GM18873 (cell line): ENCODE data around the gene CCDC186.
"Not testable (repeated sequence)": the region's sequence is repeated elsewhere in the genome, so short reads cannot be mapped to it uniquely, and the experiment has no call there.

Source experiments
- ATAC-seq: cut with Tn5 transposase; IDR thresholded peaks from one replicate; pipeline ENCODE4 v1.9.1; 2021; ENCODE audit warnings: mild to moderate bottlenecking, moderate library complexity, moderate number of reproducible peaks; ENCODE audit not compliant: unreplicated experiment, low FRiP score

CCDC186 gene

GRCh38 chr10:114174695-114175188 is 739 bp upstream of the CCDC186 start:
- ATAC-seq, result peak; percentile 15

- no peak for ATAC-seq
Observed at GRCh38 chr10:114173603-114173920, 441 bp downstream of the CCDC186 start.

GRCh38 chr10:114172776-114173602 is 1.0 kb downstream of the CCDC186 start:
- no peak for ATAC-seq

DNA sequence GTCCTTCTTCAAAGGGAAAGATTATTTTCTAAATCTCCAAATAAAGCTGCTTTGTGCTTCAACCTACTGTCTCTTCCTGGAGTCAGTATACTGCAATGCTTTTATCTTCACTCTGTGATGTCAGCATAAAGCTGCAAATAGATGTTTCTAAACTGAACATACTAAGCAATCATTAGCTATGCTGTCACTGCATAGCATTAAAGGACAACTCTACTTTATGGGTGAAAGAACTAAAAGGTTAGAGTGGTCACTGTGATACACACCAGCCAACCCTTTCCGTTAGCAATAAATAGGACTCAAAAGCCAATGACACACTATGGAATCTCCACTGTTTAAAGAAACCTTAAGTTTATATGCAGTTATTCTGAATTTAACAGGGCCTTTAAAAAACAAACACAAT is 1.8 kb downstream of the CCDC186 start:
- ATAC-seq, result no peak

DNA sequence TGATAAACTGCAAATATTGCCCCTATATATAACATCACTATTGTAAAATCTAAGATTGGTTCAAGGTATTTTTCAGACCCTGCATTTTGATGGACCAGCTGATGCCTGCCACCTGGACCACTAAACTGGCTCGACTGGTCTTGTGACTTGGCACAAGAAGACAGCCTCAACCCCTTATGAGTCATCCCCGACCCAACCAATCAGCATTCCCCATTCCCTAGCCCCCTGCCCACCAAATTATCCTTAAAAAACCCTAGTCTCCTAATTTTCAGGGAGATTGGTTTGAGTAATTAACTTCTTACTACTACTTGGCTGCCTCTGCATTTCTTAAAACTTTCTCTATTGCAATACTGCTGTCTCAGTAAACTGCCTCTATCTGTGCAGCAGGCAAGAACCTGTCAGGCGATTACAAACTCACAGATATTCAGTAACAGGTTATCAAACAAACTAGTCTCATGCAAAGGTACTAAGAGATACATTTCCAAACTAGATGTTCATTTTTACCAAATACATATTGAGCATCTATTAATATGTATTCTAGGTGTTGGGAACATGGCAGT is 5.5 kb downstream of the CCDC186 start:
- no peak for ATAC-seq

DNA sequence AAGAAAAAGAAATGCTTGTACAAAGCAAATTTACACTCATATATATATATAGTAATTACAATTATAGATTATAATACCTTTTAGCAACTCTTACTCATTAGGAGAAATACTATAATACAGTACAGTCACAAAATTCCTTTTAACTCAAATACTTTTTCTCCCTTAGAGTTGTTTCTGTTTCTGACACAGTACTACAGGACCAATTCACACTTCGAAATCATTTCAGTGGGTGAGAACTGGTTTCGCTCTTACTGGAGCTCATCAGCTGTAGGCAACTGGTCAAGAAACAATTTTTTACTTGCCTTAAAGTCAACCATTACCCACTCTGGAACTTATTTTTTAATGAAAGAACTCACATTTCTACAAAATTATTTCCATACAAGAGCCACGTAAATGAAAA is 6.0 kb downstream of the CCDC186 start:
- ATAC-seq, result no peak

GRCh38 chr10:114166494-114166893 is 7.5 kb downstream of the CCDC186 start:
- no peak for ATAC-seq

DNA sequence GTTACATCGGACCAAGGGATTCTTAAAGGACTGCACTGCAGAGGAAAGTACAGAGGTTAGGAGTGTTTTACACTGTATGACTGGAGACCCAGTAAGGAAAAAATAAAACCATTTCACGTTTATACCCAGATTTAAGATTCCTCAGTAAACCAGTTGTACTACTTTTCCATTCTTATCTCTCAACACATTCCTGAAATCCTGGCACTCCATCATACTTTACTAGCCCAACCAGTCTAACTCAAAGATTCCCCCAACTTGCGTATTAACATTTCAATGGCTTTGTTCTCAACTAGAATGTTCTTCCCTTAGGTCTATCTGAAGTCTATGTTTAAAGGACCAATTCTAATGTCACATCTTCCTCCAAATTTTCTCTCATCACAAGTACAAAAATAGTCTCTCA is 8.0 kb downstream of the CCDC186 start:
- ATAC-seq, result no peak

- ATAC-seq, result no peak
Observed at GRCh38 chr10:114163062-114163461, 10.9 kb downstream of the CCDC186 start.

- ATAC-seq, result no peak
Observed at GRCh38 chr10:114157912-114158311, 16.1 kb downstream of the CCDC186 start.

DNA sequence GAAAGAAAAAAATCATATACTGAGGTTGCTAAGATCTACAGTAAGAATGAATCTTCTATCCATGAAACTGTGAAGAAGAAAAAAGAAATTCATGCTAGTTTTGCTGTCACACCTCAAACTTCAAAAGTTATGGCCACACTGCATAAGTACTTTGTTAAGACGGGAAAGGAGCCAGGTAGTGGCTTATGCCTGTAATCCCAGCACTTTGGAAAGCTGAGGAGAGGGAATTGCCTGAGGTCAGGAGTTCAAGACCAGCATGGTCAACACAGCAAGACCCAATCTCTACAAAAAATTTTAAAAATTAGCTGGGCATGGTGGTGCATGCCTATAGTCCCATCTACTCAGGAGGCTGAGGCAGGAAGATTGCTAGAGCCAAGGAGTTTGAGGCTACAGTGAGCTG is 22.1 kb downstream of the CCDC186 start:
- ATAC-seq, result no peak

GRCh38 chr10:114151486-114151885 is 22.5 kb downstream of the CCDC186 start:
- ATAC-seq, result no peak

- not testable (repeated sequence) for ATAC-seq
Observed at GRCh38 chr10:114149476-114149875, 24.5 kb downstream of the CCDC186 start.

GRCh38 chr10:114143160-114143559 is 30.8 kb downstream of the CCDC186 start:
- no peak for ATAC-seq

GRCh38 chr10:114142018-114142417 is 32.0 kb downstream of the CCDC186 start:
- ATAC-seq, result no peak

DNA sequence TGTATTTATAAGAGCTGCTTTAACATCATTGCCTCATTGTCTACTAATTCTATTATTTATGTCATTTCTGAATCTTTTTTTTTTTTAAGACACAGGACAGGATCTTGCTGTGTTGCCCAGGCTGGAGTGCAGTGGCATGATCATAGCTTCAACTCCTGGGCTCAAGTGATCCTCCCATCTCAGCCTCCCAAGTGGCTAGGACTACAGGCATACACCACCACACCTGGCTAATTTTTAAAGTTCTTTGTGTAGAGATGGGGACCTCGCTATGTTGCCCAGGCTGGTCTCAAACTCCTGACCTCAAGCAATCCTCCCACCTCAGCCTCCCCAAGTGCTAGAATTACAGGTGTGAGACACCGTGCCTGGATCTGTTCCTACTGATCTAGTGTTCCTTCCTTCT is 33.2 kb downstream of the CCDC186 start:
- ATAC-seq, result not testable (repeated sequence)

- ATAC-seq, result no peak
Observed at GRCh38 chr10:114140036-114140435, 34.0 kb downstream of the CCDC186 start.

DNA sequence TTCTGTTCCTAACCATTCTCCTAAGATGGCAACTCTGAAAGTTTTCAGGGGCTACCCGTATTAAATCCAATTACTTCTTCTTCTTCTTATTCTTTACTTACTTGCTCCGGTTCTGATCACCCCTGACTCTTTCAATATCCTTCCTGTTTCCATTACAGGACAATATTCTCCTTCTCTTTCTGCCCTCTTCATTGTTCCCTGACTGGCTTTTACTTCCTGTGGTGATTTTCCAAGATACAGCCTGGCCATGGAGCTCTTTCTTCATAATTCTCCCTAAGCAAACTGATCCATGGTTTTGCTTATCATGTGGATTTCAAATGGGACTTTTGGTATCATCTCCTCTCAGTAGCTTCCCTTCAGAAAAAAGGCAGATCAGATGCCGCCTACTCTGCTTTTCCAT is 35.4 kb downstream of the CCDC186 start:
- ATAC-seq, result no peak

DNA sequence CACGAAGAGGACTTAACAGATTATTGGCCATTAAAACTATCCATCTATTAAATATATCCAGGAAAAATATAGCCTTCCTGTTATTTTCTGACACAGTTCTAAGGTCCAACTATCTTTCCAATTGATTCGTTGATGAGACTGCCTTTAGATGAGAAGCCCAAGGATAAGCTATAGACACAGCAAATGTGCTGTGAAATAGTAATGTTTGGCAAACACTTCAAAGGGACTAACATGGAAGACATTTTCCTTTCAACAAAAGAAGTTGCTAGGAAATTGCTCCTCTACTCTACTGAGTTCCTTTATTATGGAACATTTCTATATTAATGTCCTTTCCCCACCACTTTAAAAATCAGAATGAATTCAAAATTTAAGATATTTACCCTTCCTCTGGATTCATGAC is 38.5 kb downstream of the CCDC186 start:
- no peak for ATAC-seq

DNA sequence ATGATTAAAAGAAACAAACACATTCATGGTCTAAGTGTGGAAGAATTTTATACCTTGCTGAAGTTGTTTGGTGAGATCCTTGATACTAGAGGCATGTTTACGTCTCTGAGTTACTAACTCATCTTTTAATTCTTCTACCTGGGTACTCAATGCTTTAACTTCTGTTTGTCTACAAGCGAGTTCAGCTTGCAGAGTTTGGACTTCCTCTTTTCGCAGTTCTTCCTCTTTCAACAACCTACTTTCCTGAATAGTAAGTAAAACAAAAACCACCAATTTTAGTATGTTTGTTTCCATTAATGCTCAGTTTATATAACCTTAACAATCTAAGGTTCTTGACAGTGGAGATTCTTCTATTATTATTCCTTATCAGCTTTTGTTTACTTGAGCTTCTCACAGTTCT is 42.9 kb downstream of the CCDC186 start:
- ATAC-seq, result no peak

- ATAC-seq, result no peak
Observed at GRCh38 chr10:114121031-114121430, 53.0 kb downstream of the CCDC186 start.

GRCh38 chr10:114118514-114118913 is 55.5 kb downstream of the CCDC186 start:
- no peak for ATAC-seq
